NOMO-1 treated with DMSO at 0.1 percent for 48 hours (cell line): ENCODE data around the gene LYAR.

Experiments
- DNase-seq: peaks from one replicate; lab custom pipeline; 2025; ENCODE audit not compliant: unreplicated experiment; lab: John Stamatoyannopoulos, UW

LYAR gene, protein sequence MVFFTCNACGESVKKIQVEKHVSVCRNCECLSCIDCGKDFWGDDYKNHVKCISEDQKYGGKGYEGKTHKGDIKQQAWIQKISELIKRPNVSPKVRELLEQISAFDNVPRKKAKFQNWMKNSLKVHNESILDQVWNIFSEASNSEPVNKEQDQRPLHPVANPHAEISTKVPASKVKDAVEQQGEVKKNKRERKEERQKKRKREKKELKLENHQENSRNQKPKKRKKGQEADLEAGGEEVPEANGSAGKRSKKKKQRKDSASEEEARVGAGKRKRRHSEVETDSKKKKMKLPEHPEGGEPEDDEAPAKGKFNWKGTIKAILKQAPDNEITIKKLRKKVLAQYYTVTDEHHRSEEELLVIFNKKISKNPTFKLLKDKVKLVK

DNA sequence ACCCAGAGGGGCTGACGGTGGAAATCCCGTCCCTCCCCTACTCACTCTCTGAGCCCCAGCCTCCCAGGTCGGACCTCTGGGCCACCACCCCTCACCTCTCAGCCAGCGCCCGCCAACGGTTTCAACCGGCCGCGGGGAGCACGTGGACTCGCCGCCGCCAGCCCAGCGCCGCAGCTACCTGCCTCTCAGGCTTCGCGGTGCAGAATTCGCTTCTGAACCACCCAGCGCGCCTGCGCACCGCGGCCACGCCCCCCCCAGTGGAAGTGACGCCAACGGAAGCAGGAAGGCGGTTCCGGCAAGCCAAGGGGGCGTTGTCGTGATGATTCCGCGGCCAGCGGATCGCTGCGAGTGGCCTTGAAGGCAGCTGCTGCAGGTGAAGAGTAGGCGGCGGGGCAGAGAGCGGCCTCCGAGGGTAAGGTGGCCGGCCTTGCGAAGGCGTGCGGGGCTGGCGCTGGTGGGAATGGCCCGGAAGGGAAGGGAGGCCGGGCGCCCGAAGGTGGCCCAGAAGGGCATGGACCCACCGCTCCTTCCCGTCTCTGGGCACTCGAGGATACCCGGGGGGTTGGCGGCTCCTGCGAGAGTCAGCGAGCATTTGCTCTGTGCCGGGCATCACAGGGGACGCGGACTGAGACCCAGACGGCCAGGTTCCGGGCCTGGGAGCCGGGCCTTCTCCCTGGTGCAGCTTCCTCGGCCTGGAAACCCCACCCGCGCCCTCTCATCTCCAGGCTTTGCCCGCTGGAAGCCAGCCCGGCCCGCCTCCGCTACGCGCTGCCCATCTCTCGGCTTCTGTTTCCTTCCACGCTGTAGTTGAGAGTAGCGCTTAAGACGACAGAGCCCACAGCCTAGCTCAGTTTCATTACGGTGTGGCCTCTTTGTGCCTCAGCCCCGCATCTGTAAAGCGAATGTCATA, at the start of gene LYAR, which contains the start of gene ZBTB49:
Gene LYAR, minus strand, starts transcription at position 214 of the 910 bp plus-strand sequence. CDS start 6,412 bp downstream, outside the sequence.
Gene ZBTB49, plus strand, starts transcription at position 311 of the 910 bp plus-strand sequence. CDS start 9,695 bp downstream, outside the sequence.
- DNase-seq: peak; percentile 86

- no peak for DNase-seq
Observed at GRCh38 chr4:4339504-4340085, 49.6 kb upstream of the LYAR start.

DNA sequence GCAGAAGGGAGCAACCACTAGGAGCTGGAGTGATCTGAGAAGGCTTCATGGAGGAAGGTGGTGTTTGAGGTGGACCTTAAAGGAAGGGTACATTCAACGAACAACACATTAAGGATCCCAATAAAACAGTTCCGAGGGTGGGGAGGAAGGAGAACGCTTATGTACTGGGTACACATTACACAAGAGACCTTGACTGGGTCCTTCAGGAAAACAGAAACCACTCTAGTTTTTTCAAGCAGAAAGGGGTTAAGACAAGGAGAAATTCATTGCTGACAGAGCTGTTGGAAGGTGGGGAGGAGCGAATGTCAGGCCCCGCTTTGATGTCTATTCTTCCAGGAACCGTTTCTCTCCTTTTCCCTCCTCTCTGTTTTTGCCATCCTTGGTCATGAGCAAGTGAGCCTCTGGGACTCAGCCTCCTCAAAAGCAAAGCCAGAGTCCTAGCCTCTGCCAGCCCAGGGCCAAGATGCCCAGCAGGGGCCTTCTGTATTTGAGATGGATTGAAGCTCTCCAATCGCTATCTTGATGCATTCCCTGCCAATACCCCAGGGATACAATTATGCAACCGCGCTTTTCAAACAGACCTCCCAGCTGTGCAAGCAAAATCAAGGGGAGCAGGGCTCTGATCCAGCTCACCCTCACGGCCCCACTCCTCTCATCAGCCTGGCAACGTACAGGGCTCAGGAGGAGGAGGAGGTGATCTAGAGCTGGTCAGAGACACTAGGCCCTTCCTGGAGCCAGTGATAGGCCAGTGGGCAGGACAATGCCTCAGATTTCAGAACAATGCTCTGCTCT, 48.5 kb upstream of the LYAR start:
- DNase-seq: no peak

- peak; percentile 17 for DNase-seq
Observed at GRCh38 chr4:4334798-4335520, 45.0 kb upstream of the LYAR start.

DNA sequence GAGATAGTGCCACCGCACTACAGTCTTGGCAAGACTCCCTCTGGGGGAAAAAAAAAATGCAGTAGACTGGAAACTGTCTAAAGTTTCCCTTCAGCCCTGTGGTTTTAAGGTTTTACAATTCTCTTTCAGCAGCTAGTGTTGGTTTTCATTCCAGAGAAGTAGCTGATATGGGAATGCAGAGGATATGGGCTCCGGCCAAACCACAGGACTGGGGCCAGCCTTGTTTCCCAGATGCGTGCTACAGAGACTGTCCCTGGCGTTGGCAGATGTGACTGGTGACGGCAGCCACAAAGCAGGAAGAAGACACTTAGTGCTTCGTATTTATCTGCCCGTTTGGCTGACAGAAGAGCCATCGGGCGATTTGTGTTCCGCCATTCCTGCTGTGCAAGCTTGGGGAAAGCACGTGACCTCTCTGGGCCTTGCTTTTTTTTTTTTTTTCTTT, 43.3 kb upstream of the LYAR start:
- DNase-seq: no peak

DNA sequence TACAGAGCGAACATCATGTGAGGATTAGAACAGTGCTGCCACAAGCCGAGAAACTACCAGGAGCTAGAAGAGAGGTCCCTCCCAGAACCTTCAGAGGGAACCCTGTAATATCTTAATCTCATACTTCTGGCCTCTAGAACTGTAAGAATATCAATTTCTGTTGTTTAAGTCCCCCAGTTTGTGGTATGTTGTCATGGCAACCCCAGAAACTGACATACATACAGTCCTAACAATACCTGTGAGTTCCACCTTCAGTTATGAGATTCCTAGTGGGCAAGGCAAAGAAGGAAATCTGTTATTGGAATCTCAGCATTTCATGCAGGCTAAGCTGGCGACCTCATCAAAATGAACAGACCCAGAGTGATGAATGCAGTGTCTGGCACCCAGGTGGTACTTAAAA, 42.6 kb upstream of the LYAR start:
- DNase-seq: no peak

DNA sequence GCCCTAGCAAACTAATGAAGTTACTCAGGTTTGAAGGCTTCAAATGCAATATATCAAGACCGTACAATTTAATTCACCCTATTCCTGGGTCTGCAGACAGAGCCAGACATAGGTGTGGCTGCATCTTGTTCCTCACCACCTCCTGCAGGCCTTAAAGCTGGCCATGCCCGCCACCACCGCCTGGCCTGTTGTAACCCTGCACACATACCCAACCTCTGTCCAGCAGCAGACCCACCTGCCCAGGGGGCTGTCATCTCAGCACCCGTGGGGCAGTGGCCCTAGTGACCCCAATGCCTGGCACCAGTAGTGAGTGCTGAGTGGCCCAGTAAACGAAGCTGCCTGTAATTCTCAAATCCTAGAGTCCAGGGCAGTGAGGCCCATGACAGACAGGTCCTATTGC, 40.8 kb upstream of the LYAR start:
- DNase-seq: no peak

DNA sequence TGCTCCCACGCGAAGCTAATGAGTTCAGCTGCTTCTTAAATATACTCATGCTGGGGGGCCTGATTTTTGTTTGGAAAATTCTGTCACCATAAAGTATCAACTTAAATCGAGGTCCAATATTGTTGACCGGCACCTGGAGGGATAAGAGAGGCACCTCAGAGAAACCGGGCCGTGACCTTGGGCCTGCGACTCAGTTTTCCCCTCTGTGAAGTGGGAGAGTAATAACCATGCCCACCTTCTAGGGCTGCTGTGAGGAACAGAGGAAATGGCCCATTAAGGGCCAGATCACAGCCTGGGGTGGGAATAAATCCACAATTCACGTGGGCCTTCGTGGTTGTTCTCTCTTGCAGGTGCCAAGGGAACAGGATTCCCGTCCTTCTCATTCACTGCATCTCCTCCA, 39.5 kb upstream of the LYAR start:
- no peak for DNase-seq

DNA sequence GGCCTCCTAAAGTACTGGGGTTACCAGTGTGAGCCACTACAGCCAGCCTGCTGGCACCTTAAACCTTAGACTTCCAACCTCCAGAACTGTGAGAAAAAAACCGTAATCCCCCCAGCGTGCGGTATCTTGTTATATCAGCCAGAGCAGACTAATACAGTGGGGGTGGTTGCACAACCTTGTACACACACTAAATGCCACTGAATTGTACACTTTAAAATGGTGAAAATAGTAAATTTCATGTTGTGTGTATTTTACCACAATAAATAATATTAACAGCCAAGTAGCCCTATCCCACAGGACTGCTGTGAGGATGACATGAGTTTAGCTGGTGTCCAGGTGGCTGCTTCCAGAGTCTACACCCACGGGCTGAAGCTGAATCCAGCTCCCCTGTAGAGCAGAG, 38.9 kb upstream of the LYAR start:
- no peak for DNase-seq

- no peak for DNase-seq
Observed at GRCh38 chr4:4328206-4328605, 38.3 kb upstream of the LYAR start.

- DNase-seq: no peak
Observed at GRCh38 chr4:4327652-4328121, 37.7 kb upstream of the LYAR start.

GRCh38 chr4:4326166-4326565, 36.2 kb upstream of the LYAR start:
- DNase-seq: no peak

DNA sequence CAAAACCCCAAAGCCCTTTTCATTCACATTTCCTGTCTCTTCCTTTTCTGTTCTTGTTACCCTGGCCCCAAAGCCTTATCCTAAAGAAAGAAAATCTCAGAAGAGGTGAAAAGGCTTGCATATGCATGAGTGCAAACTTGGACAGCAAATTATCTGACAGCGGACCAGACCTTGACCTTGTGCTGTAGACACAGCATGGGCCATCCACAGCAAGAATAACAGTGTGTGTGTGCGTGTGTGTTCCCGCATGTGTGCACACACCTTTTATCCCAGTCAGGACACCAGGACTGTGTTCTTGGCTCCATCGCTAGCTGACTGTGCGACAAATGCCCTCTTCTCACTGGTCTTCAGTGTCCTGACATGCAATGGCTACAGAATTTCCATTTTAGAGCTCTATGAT, 35.4 kb upstream of the LYAR start:
- DNase-seq: no peak

- no peak for DNase-seq
Observed at GRCh38 chr4:4323705-4324534, 34.0 kb upstream of the LYAR start.

DNA sequence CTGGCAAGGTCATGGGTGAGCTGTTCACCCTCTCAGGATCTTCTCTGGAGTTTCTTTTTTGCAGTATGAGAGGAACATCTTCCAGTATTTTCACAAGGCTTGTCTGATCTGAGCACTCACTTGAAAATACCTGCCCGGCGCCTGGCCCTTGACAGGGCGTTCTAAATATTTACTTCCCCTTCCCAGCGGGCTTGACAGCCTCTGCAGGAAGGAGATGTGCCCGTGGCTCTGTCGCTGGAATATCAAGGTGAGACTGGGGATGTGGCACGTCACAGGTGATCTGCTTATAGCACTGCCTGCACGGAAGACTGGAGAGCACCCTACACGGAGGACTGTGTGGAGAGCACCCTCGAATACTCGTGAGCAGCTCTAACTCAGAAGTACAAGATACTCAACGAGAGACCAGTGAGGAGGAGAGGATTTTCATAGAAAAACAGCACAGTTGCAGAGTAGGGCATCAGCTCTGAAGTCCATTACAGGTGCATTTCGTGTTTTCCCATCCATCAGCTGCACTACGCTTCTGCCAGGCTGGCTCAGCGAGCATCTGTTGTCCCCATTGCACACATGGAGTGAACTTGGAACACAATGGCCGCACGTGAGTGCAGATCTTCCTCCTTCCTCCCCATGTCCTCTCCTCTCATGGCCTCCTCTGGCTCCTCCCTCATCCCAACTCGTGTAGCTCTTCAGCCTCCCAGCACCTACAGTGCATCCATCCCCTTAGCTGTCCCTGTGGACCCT, 32.2 kb upstream of the LYAR start:
- DNase-seq: no peak

GRCh38 chr4:4320951-4321714, 31.2 kb upstream of the LYAR start:
- DNase-seq: no peak

DNA sequence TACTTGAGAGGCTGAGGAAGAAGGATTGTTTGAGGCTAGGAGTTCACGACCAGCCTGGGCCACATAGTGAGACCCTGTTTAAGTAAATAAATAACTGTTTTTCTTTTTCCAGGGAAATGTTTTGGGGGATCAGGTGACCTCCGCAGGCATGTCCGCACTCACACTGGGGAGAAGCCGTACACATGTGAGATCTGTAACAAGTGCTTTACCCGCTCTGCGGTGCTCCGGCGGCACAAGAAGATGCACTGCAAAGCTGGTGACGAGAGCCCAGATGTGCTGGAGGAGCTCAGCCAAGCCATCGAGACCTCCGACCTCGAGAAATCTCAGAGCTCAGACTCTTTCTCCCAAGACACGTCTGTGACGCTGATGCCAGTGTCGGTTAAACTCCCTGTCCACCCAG, 30.6 kb upstream of the LYAR start:
- DNase-seq: no peak
